DMS153 (cell line): ENCODE measurements around the gene SAFB2.
A peak's percentile ranks its signal among the peaks of the same experiment; 100 is the strongest.

Source experiments
- DNase-seq: peaks from one replicate; lab custom pipeline; 2025; lab: John Stamatoyannopoulos, UW

The SAFB2 gene

GRCh38 chr19:5579697-5580096 lies 42.9 kb downstream of the SAFB2 start:
- no peak for DNase-seq

- no peak for DNase-seq
Measured at GRCh38 chr19:5579286-5579685, 43.3 kb downstream of the SAFB2 start.

GRCh38 chr19:5578097-5578846 lies 44.3 kb downstream of the SAFB2 start:
- peak; percentile 62 for DNase-seq

- no peak for DNase-seq
Measured at GRCh38 chr19:5575590-5575989, 47.0 kb downstream of the SAFB2 start.

GRCh38 chr19:5572556-5573286 lies 49.9 kb downstream of the SAFB2 start:
- no peak for DNase-seq

GRCh38 chr19:5571777-5572176 lies 50.8 kb downstream of the SAFB2 start:
- no peak for DNase-seq

GRCh38 chr19:5567970-5568407 lies 54.6 kb downstream of the SAFB2 start:
- DNase-seq = no peak

GRCh38 chr19:5567360-5567969 lies 55.1 kb downstream of the SAFB2 start, which contains the start of gene TINCR:
TINCR (minus strand) TSS chr19:5567953.
- DNase-seq = no peak

- no peak for DNase-seq
Measured at GRCh38 chr19:5564930-5565329, 57.6 kb downstream of the SAFB2 start.

- no peak for DNase-seq
Measured at GRCh38 chr19:5563935-5564612, 58.5 kb downstream of the SAFB2 start.

GRCh38 chr19:5563008-5563431 lies 59.6 kb downstream of the SAFB2 start:
- no peak for DNase-seq

GRCh38 chr19:5562280-5562679 lies 60.3 kb downstream of the SAFB2 start:
- DNase-seq = no peak

GRCh38 chr19:5561559-5561958 lies 61.0 kb downstream of the SAFB2 start:
- DNase-seq = no peak

- no peak for DNase-seq
Measured at GRCh38 chr19:5560156-5560555, 62.4 kb downstream of the SAFB2 start.

- no peak for DNase-seq
Measured at GRCh38 chr19:5559804-5560133, 62.8 kb downstream of the SAFB2 start.

- DNase-seq = no peak
Measured at GRCh38 chr19:5558101-5558621, 64.4 kb downstream of the SAFB2 start.

GRCh38 chr19:5557691-5558090 lies 64.9 kb downstream of the SAFB2 start:
- DNase-seq = no peak

GRCh38 chr19:5554828-5555227 lies 67.7 kb downstream of the SAFB2 start:
- DNase-seq = no peak

GRCh38 chr19:5553892-5554291 lies 68.7 kb downstream of the SAFB2 start:
- no peak for DNase-seq

- peak; percentile 15 for DNase-seq
Measured at GRCh38 chr19:5547881-5548280, 74.7 kb downstream of the SAFB2 start.

- DNase-seq = no peak
Measured at GRCh38 chr19:5545984-5546383, 76.6 kb downstream of the SAFB2 start.

- DNase-seq = no peak
Measured at GRCh38 chr19:5545051-5545450, 77.5 kb downstream of the SAFB2 start.
